Gastrocnemius medialis (tissue), 4 donors: ENCODE results near the gene RBMS3. TPM values are rescaled to one million over a fixed set of nuclear protein-coding genes. Genes with fewer than 3 reads are reported as not detected.

Experiments
- ATAC-seq, 2 donors: fragments of 150-250 bp; one replicate each; pipeline ENCODE4 v1.9.1; 2016
- DNase-seq, 2 donors: peaks; one replicate each; pipeline ENCODE4 v3.0.0-alpha.2; 2019
- H3K27ac ChIP-seq, 4 donors: fragments of 200-600 bp; sonication (generic); 1 replicate in 1 of 4; 2 replicates in 3 of 4; pipeline ENCODE4 v1.5.1; 2016 to 2018; ENCODE audit warnings: mild to moderate bottlenecking in 2 of 4, moderate library complexity in 1 of 4
- H3K27me3 ChIP-seq, 3 donors: fragments of 200-600 bp; sonication (generic) in 2 of 3; 1 replicate in 1 of 3; 2 replicates in 2 of 3; pipeline versions ENCODE4 v1.5.1 to v1.6.0; 2016 to 2019; ENCODE audit warnings: mild to moderate bottlenecking in 1 of 3, moderate library complexity in 1 of 3
- H3K36me3 ChIP-seq, 2 donors: fragments of 200-600 bp; sonication (generic) in 1 of 2; one replicate each; pipeline ENCODE4 v1.5.1; 2017 to 2018
- H3K4me1 ChIP-seq, 2 donors: fragments of 200-600 bp; sonication (generic) in 1 of 2; one replicate each; pipeline ENCODE4 v1.5.1; 2016 to 2017; ENCODE audit warnings: mild to moderate bottlenecking in 2 of 2
- H3K4me3 ChIP-seq, 4 donors: fragments of 200-600 bp; sonication (generic) in 3 of 4; 1 replicate in 1 of 4; 2 replicates in 3 of 4; pipeline ENCODE4 v1.5.1; 2016 to 2019; ENCODE audit warnings: mild to moderate bottlenecking in 2 of 4
- H3K9me3 ChIP-seq, 3 donors: fragments of 200-600 bp; sonication (generic) in 2 of 3; 1 replicate in 1 of 3; 2 replicates in 2 of 3; pipeline ENCODE4 v1.5.1; 2016 to 2019
- POLR2A ChIP-seq, 2 donors: fragments of 450-650 bp; IDR thresholded peaks; one replicate each; pipeline ENCODE4 v1.6.1; 2017; ENCODE audit warnings: antibody characterized with exemption in 2 of 2, mild to moderate bottlenecking in 2 of 2, moderate library complexity in 2 of 2
- in situ Hi-C, 4 donors: fragments of 200-750 bp; cut with MboI; loops; one replicate each; pipeline versions ENCODE4 v1.15.0 to v1.8.0; 2017; ENCODE audit warnings: low sequenced_read_pairs in 4 of 4
- intact Hi-C: fragments of 100-400 bp; cut with DNase I; formaldehyde crosslinking; loops from one replicate; pipeline ENCODE4 v1.15.1; 2023; ENCODE audit warnings: low total_unique reads
- total RNA-seq, 4 donors: library from RNA; depleted of rRNA; stranded (reverse); fragments of >200 nt; gene quantifications; one replicate each; pipeline versions ENCODE4 v1.1.0 to v1.2.3, GENCODE V29; 2016
- TF ChIP-seq, protein P1 (sequence below), 5 experiments: fragments of 450-650 bp in 3 of 5; fragments of 200-600 bp in 2 of 5; sonication (generic) in 2 of 5; IDR thresholded peaks in 4 of 5; conservative IDR thresholded peaks in 1 of 5; 1 replicate in 4 of 5; 2 replicates in 1 of 5; pipeline ENCODE4 v1.5.1; 2016 to 2019; ENCODE audit warnings: antibody characterized with exemption in 5 of 5, mild to moderate bottlenecking in 3 of 5, moderate library complexity in 3 of 5

The RBMS3 gene
- total RNA-seq, 4 donors from 2014 or later = 16.1 to 38.8 (median 22.7) TPM

DNA sequence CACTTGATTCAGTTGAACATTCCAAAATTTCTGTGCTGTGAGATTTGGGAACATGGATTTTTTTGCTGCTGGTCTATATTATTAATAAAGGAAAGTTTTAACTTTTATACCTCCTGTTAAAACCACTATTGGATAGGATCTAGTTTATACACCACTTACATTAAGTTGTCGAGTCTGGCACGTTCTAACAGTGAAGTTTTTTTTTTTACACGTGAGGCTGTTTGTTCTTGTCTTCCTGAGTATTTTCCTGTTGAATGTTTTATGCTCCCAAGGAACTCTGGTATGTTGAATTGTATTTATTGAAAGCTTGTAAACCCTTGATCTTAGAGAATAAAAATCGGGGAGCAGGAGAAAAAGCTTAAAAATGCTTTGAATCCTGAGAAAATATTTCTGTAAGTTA, 338.8 kb downstream of the RBMS3 start:
- no peak for DNase-seq
- Histone ChIP-seq H3K36me3 (no peaks in the 10 kb centered on the region), H3K27ac (no peak overlapping the region), H3K4me1 (peaks cover 0 to 5% of the 10 kb centered on the region in 2 donors), H3K9me3 (no peaks in the 10 kb centered on the region), H3K27me3 (no peaks in the 10 kb centered on the region), H3K4me3 (no peak overlapping the region)
- intact Hi-C loops (no loop called here), in situ Hi-C loops (no loop called here)
- ATAC-seq = no peak
- no peak for TF ChIP-seq POLR2A (IDR thresholded peaks at IDR 0.05)
- TF ChIP-seq, protein P1, sequence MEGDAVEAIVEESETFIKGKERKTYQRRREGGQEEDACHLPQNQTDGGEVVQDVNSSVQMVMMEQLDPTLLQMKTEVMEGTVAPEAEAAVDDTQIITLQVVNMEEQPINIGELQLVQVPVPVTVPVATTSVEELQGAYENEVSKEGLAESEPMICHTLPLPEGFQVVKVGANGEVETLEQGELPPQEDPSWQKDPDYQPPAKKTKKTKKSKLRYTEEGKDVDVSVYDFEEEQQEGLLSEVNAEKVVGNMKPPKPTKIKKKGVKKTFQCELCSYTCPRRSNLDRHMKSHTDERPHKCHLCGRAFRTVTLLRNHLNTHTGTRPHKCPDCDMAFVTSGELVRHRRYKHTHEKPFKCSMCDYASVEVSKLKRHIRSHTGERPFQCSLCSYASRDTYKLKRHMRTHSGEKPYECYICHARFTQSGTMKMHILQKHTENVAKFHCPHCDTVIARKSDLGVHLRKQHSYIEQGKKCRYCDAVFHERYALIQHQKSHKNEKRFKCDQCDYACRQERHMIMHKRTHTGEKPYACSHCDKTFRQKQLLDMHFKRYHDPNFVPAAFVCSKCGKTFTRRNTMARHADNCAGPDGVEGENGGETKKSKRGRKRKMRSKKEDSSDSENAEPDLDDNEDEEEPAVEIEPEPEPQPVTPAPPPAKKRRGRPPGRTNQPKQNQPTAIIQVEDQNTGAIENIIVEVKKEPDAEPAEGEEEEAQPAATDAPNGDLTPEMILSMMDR (IDR thresholded peaks at IDR 0.05 in 4 of 5, conservative IDR thresholded peaks at IDR 0.05 in 1 of 5) = no peak

DNA sequence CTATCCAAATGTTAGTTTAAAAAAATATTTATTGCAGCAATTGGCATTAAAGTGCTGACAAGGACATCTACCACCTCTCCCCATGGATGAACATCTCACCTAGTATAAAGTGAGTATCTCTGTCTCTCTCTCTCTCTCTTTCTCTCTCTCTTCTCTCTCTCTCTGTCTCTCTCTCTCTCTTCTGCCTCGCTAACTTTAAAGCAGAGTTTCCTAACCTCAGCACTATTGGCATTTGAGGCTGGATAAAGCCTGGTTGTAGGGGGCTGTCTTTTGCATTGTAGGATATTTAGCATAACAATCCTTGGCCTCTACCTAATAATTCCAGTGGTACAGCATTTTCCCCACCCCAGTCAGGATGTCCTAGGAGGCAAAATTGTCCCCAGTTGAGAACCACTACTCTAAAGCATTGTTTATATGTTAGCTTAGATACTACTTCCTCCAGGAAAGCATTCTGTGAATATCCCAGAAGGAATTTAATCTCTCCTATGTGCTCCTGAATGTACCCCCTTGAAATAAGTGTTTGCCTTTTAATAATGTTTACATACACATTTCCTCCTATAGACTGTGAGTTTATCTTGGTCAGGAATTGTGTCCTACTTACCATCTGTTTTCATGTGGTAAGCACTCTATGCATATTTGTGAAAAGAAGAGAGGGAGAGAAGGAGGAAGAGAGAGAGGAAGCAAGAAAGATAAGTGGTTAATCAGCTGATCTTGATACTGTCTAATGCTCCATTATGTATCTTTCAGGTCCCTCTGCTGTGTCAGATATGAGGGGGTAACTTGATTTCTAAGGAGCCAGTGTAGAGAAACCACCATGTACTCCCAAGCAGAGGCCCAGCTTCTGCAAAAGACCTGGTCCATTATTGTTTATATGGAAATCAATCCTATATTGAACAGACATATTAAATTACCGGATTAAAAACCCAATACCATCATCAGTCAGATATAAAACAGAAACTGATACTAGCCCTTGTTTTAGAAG, 346.6 kb downstream of the RBMS3 start:
- no peaks in the 10 kb centered on the region for H3K36me3 ChIP-seq
- no peak overlapping the region for H3K27ac ChIP-seq
- no peaks in the 10 kb centered on the region for H3K27me3 ChIP-seq
- in situ Hi-C loops (no loop called here), intact Hi-C loops (no loop called here)
- no peaks in the 10 kb centered on the region for H3K9me3 ChIP-seq
- H3K4me3 ChIP-seq = no peak overlapping the region
- ATAC-seq (no peak), DNase-seq (no peak)
- no peaks in the 10 kb centered on the region for H3K4me1 ChIP-seq
- TF ChIP-seq, protein P1 (IDR thresholded peaks at IDR 0.05 in 4 of 5, conservative IDR thresholded peaks at IDR 0.05 in 1 of 5) = no peak
- no peak for TF ChIP-seq POLR2A (IDR thresholded peaks at IDR 0.05)

DNA sequence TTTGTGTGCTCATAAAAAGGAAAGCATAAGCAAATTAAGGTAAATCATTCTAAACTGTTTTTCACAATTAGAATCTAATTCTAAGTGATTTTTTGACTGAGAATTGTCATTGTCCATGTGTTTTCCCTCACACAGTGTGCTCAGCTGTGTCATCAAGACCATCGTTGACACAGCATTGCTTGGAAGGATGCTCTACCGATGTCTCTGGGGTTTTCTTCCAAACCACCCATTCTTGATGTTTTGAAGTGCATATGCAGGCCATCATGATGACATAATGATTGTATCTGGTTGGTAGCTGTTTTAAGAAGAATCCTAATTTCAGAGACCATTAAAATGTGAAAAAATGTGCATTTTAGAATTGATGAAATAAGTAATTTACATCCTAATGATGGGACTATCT, 347.9 kb downstream of the RBMS3 start:
- Histone ChIP-seq H3K4me3 (no peak overlapping the region), H3K27ac (no peak overlapping the region), H3K27me3 (no peaks in the 10 kb centered on the region), H3K9me3 (no peaks in the 10 kb centered on the region), H3K4me1 (no peaks in the 10 kb centered on the region), H3K36me3 (no peaks in the 10 kb centered on the region)
- in situ Hi-C loops = no loop called here
- no peak for ATAC-seq
- intact Hi-C loops = no loop called here
- TF ChIP-seq, protein P1 (IDR thresholded peaks at IDR 0.05 in 4 of 5, conservative IDR thresholded peaks at IDR 0.05 in 1 of 5) = no peak
- no peak for TF ChIP-seq POLR2A (IDR thresholded peaks at IDR 0.05)
- DNase-seq = no peak

DNA sequence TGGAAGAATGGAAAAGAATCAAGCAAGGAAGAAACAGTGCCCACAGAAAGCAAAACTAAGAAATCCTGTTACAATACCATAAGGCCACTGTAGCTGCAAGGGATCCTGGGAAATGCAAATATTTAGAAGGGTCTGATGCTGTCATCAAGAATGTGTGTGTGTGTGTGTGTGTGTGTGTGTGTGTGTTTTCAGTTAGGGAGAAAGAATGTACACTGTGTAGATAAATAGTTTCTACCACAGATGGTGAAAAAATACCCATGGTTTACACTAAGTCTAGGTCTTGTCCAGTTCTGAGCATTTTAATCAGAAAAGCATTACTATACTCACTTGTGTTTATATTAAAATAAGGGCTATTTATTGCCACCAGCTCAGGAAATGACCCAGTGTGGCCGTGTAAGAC, 355.0 kb downstream of the RBMS3 start:
- DNase-seq = no peak
- TF ChIP-seq, protein P1 (IDR thresholded peaks at IDR 0.05 in 4 of 5, conservative IDR thresholded peaks at IDR 0.05 in 1 of 5) = no peak
- TF ChIP-seq POLR2A (IDR thresholded peaks at IDR 0.05) = no peak
- ATAC-seq = no peak
- intact Hi-C loops (no loop called here), in situ Hi-C loops (no loop called here)
- H3K4me1 ChIP-seq = peaks cover 28 to 40% of the 10 kb centered on the region in 2 donors
- H3K36me3 ChIP-seq = no peaks in the 10 kb centered on the region
- no peak overlapping the region for H3K4me3 ChIP-seq
- H3K9me3 ChIP-seq = no peaks in the 10 kb centered on the region
- no peak overlapping the region for H3K27ac ChIP-seq
- H3K27me3 ChIP-seq = no peaks in the 10 kb centered on the region
